Raji (cell line): ENCODE measurements around the gene VWF.

Experiments used
- POLR2A ChIP-seq: IDR thresholded peaks from 2 replicates; pipeline ENCODE4 v1.6.1; 2011; ENCODE audit warnings: low read depth, low read length, control low read depth; ENCODE audit not compliant: insufficient read depth

The VWF gene

GRCh38 chr12:6124411-6125309 lies at the start of gene VWF:
VWF (minus strand) TSS chr12:6124670; CDS start chr12:6123196, 1,474 bp downstream.
- no peak for TF ChIP-seq POLR2A

- TF ChIP-seq POLR2A: no peak
Observed at GRCh38 chr12:6172862-6173261, 48.4 kb upstream of the VWF start.

- TF ChIP-seq POLR2A: no peak
Observed at GRCh38 chr12:6172086-6172485, 47.6 kb upstream of the VWF start.

GRCh38 chr12:6171409-6172015 lies 47.0 kb upstream of the VWF start:
- TF ChIP-seq POLR2A: no peak

DNA sequence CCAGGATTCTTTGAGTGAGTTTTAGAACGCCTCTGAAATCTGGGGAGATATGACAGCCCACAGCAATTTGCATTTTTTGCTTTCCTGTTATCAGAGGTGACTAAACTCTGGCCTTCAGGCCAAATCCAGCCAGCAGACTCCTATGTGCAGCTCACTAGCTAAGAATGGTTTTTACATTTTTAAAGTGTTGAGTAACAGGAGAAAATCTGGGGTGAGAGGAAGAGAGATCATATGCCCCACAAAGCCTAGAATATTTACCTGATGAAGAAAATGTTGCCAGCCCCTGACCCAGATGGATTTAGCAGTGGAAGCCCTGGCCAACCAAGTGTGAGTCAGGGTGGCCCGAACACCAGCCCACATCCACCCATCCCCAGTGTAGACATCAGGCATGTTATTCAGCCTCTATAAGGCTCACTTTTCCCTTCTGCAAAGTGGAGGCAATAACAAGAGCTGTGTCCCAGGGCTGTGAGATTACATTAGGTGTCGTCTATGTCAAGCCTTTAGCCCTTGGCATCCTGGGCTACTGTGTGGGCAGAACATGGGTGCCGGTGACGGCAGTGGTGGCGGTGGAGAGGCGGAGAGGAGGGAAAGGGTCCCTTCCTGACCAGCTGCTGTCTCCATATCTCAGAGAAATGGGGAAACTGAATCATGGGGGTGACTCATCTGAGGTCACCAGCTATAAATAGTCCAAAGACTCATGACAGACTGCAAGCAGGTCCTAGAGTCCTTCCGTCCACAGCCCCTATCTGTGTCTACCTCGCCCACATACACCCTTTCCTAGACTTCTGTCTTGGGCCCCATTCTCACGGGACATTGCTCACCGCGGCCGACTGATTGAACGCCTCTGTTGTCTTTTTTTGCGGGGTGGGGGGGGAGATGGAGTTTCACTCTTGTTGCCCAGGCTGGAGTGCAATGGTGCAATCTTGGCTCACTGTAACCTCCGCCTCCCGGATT lies 43.1 kb upstream of the VWF start:
- no peak for TF ChIP-seq POLR2A

GRCh38 chr12:6166808-6167207 lies 42.3 kb upstream of the VWF start:
- no peak for TF ChIP-seq POLR2A

- TF ChIP-seq POLR2A: no peak
Observed at GRCh38 chr12:6165395-6165794, 40.9 kb upstream of the VWF start.

GRCh38 chr12:6163416-6164060 lies 39.1 kb upstream of the VWF start:
- no peak for TF ChIP-seq POLR2A

DNA sequence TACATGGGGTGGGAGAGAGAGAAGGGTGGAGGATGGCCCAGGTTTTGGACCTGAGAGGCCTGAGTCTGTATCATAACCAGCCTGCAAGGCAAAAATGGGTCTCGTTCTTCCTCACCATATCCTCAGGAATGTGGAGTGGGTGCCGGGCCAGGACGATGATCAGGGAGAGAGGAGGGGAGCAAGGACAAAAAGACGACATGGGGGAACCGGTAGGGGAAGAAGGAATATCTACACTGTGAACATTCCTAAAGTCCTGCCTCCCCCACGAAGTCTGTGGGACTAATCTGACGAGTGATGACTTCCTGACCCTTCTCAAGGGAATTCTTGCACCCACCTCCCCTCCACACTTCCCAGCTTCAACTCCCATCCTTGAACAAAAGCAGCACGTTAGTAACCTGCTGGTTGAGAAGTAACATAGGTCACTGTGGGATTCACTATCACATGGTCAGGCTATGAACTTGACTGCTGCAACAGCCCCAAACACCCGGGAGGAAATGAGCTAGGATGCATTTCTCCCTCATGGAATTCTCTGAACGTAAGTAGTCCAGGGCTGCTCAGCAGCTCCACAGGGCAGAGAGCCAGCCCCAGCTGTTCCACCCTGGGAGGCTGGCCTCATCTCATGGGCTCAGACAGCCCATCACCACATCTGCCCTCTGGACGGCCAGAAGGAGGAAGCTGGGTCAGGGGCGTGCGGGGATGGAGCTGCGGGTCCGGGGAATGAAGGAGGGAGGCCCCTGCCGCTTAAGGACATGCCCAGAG lies 36.8 kb upstream of the VWF start:
- TF ChIP-seq POLR2A: no peak

GRCh38 chr12:6158749-6159148 lies 34.3 kb upstream of the VWF start:
- TF ChIP-seq POLR2A: no peak

GRCh38 chr12:6158255-6158654 lies 33.8 kb upstream of the VWF start:
- TF ChIP-seq POLR2A: no peak

- no peak for TF ChIP-seq POLR2A
Observed at GRCh38 chr12:6157482-6157881, 33.0 kb upstream of the VWF start.

- no peak for TF ChIP-seq POLR2A
Observed at GRCh38 chr12:6154730-6155459, 30.4 kb upstream of the VWF start.

GRCh38 chr12:6148061-6148460 lies 23.6 kb upstream of the VWF start:
- no peak for TF ChIP-seq POLR2A

- no peak for TF ChIP-seq POLR2A
Observed at GRCh38 chr12:6146951-6147350, 22.5 kb upstream of the VWF start.
